ENCODE results near the gene KIAA1217.

DNA sequence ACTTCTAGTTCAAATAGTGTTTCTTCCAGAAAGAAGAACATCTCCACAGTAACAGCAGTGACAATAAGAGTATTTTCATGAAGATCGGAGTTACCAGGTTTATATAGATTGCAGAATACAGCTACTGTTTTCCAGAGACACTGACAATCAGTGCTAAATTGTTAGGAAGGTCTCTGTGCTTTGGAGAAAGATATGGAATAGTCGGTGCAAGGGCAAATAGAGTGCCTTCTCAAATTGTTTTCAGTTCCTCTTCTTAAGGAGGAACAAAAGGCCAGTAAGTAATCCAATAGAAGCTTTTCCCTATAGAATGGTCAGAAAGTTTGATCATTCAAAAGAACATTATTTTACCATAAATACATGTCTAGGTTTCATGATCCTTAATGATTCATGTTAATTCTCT, 2.6 kb upstream of the KIAA1217 start:
- TF ChIP-seq, protein P1, sequence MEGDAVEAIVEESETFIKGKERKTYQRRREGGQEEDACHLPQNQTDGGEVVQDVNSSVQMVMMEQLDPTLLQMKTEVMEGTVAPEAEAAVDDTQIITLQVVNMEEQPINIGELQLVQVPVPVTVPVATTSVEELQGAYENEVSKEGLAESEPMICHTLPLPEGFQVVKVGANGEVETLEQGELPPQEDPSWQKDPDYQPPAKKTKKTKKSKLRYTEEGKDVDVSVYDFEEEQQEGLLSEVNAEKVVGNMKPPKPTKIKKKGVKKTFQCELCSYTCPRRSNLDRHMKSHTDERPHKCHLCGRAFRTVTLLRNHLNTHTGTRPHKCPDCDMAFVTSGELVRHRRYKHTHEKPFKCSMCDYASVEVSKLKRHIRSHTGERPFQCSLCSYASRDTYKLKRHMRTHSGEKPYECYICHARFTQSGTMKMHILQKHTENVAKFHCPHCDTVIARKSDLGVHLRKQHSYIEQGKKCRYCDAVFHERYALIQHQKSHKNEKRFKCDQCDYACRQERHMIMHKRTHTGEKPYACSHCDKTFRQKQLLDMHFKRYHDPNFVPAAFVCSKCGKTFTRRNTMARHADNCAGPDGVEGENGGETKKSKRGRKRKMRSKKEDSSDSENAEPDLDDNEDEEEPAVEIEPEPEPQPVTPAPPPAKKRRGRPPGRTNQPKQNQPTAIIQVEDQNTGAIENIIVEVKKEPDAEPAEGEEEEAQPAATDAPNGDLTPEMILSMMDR (IDR thresholded peaks at IDR 0.05; ENCODE audit: borderline replicate concordance, extremely low read depth, low read length, poor library complexity, severe bottlenecking): no peak
- TF ChIP-seq EZH2 (IDR thresholded peaks at IDR 0.05; ENCODE audit: borderline replicate concordance, low read depth, low read length, severe bottlenecking): no peak
